Body of pancreas (tissue), 4 donors: ENCODE results near the gene ARMC6.

Experiments
- POLR2A ChIP-seq, 3 donors: fragments of 450-650 bp; IDR thresholded peaks; one replicate each; pipeline ENCODE4 v1.6.1; 2016; ENCODE audit warnings: antibody characterized with exemption in 3 of 3, mild to moderate bottlenecking in 2 of 3
- TF ChIP-seq, protein P1 (sequence below), 7 experiments: fragments of 450-650 bp in 4 of 7; fragments of 200-600 bp in 3 of 7; sonication (generic) in 3 of 7; IDR thresholded peaks; one replicate each; pipeline ENCODE4 v1.5.1; 2016 to 2019; ENCODE audit warnings: antibody characterized with exemption in 7 of 7

GRCh38 chr19:19098703-19099632 lies 65.6 kb downstream of the ARMC6 start:
- TF ChIP-seq, protein P1, sequence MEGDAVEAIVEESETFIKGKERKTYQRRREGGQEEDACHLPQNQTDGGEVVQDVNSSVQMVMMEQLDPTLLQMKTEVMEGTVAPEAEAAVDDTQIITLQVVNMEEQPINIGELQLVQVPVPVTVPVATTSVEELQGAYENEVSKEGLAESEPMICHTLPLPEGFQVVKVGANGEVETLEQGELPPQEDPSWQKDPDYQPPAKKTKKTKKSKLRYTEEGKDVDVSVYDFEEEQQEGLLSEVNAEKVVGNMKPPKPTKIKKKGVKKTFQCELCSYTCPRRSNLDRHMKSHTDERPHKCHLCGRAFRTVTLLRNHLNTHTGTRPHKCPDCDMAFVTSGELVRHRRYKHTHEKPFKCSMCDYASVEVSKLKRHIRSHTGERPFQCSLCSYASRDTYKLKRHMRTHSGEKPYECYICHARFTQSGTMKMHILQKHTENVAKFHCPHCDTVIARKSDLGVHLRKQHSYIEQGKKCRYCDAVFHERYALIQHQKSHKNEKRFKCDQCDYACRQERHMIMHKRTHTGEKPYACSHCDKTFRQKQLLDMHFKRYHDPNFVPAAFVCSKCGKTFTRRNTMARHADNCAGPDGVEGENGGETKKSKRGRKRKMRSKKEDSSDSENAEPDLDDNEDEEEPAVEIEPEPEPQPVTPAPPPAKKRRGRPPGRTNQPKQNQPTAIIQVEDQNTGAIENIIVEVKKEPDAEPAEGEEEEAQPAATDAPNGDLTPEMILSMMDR (IDR thresholded peaks at IDR 0.05), result no peak
- no peak for TF ChIP-seq POLR2A (IDR thresholded peaks at IDR 0.05)
